BLaER1 treated with 17β-estradiol and CSF1 and Interleukin-3, amounts not matched to agents 10 nM and 100 nM (cell line): ENCODE data around the gene TEN1.

ENCODE experiments used
- H3K27ac ChIP-seq, 11 experiments: shearing (Covaris generic); formaldehyde crosslinking; 2 replicates each; pipeline ENCODE4 v1.8.1; 2022
- H3K27me3 ChIP-seq, 11 experiments: shearing (Covaris generic); formaldehyde crosslinking; 2 replicates each; pipeline ENCODE4 v1.8.1; 2022
- H3K36me3 ChIP-seq, 11 experiments: shearing (Covaris generic); formaldehyde crosslinking; 2 replicates each; pipeline ENCODE4 v1.8.1; 2022
- H3K4me1 ChIP-seq, 10 experiments: shearing (Covaris generic); formaldehyde crosslinking; 2 replicates each; pipeline ENCODE4 v1.8.1; 2022
- H3K4me2 ChIP-seq, 11 experiments: shearing (Covaris generic); formaldehyde crosslinking; 2 replicates each; pipeline ENCODE4 v1.8.1; 2022
- H3K4me3 ChIP-seq, 10 experiments: shearing (Covaris generic); formaldehyde crosslinking; 2 replicates each; pipeline ENCODE4 v1.8.1; 2022
- H3K9ac ChIP-seq, 11 experiments: shearing (Covaris generic); formaldehyde crosslinking; 2 replicates each; pipeline ENCODE4 v1.8.1; 2022
- H3K9me3 ChIP-seq, 11 experiments: shearing (Covaris generic); formaldehyde crosslinking; replicated peaks in 1 of 11; 2 replicates each; pipeline ENCODE4 v1.8.1; 2022
- H4K20me1 ChIP-seq, 11 experiments: shearing (Covaris generic); formaldehyde crosslinking; 2 replicates each; pipeline ENCODE4 v1.8.1; 2022
- Cebpa-rat ChIP-seq, 11 experiments: shearing (Covaris generic); IDR thresholded peaks; 2 replicates each; pipeline ENCODE4 v1.8.1; 2022

Gene TEN1

DNA sequence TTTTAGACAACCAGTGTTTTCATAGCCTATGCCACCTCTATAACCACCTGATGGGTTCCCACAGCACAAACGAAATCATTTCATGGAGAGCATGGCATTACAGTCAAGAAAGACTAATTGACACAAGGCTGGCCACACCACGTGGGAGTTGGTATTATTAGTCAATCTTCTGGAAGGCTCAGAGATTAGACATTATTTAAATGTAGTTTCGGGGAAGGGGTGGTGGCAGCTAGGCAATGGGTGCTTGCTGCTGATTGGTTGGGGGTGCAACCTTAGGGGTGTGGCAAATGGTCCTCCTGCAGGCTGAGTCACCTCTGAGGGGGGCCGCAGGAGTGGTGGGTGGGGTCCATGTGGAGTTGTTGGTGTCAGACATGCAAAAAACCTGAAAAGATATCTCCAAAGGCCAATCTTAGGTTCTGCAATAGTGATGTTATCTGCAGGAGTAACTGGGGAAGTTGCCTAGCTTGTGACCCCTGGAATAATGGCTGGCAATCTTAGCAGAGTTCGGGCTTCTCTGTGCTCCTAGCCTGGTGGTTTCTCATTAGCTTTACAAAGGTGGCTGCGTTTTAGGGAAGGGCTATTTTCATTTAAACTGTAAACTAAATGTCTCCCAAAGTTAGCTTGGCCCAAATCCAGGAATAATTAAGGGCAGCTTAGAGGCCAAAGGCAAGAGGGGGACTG, 4.6 kb downstream of the TEN1 start:
- Histone ChIP-seq H3K4me2 (peak overlapping the region in 1 of 11 experiments; percentile 28; a peak in 3 of 22 replicates), H3K4me1 (peaks cover 11 to 41% (median 18%) of the 10 kb centered on the region in 10 experiments), H3K36me3 (peaks cover 0 to 23% (median 16%) of the 10 kb centered on the region in 11 experiments; a peak in 17 of 22 replicates), H3K9ac (no peak overlapping the region), H3K9me3 (no peaks in the 10 kb centered on the region), H3K27me3 (no peaks in the 10 kb centered on the region), H3K4me3 (no peak overlapping the region), H3K27ac (no peak overlapping the region), H4K20me1 (no peaks in the 10 kb centered on the region; a peak in 1 of 22 replicates)
- no peak for TF ChIP-seq Cebpa-rat (IDR thresholded peaks at IDR 0.05)

DNA sequence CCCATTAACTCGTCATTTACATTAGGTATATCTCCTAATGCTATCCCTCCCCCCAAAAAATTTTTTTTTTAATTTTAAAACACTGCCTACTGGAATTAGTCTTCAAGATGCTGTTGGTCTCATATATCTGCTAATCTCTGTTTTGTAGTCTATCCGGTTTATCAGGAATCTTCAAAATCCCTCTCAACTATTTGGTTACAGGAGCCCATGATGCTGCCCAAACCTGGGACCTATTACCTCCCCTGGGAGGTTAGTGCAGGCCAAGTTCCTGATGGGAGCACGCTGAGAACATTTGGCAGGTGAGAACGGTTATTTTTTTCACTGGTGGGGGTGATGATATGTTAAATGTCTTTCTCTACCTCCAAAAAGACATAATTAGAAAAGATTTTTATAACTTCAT, 6.9 kb downstream of the TEN1 start:
- Histone ChIP-seq H3K4me1 (peaks cover 0 to 30% (median 7%) of the 10 kb centered on the region in 10 experiments; a peak in 15 of 20 replicates), H3K36me3 (peaks cover 4 to 41% (median 22%) of the 10 kb centered on the region in 11 experiments; a peak in 18 of 22 replicates), H3K27me3 (no peaks in the 10 kb centered on the region), H3K27ac (no peak overlapping the region), H3K9me3 (no peaks in the 10 kb centered on the region), H3K4me3 (no peak overlapping the region), H4K20me1 (no peaks in the 10 kb centered on the region), H3K4me2 (no peak overlapping the region), H3K9ac (no peak overlapping the region)
- TF ChIP-seq Cebpa-rat (IDR thresholded peaks at IDR 0.05) = no peak

DNA sequence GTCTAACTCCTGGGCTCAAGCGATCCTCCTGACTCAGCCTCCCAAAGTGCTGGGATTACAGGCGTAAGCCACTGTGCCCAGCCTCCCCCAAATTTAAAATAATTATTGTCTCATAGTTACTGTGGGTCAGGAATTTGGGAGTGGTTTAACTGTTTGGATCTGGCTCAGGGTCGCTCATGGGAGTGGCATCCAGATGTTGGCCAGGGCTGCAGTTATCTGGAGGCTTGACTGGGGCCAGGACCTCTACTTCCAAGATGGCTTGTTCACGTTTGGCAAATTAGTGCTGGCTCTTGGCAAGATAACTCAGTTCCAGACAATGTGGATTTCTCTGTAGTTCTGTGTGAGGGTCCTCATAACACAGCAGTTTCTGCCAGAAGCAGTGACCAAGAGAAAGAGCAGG, 8.0 kb downstream of the TEN1 start:
- H3K36me3 ChIP-seq = peaks cover 13 to 52% (median 31%) of the 10 kb centered on the region in 11 experiments
- no peaks in the 10 kb centered on the region for H3K27me3 ChIP-seq
- H4K20me1 ChIP-seq = no peaks in the 10 kb centered on the region
- 0 out of 22 replicates have a peak overlapping the region, but pooled peaks of 1 of the 11 experiments have one; percentile 27 for H3K9ac ChIP-seq
- H3K9me3 ChIP-seq = no peaks in the 10 kb centered on the region
- H3K4me1 ChIP-seq = peaks cover 0 to 26% (median 11%) of the 10 kb centered on the region in 10 experiments; a peak in 11 of 20 replicates
- H3K4me2 ChIP-seq = no peak overlapping the region
- H3K27ac ChIP-seq = no peak overlapping the region
- no peak overlapping the region for H3K4me3 ChIP-seq
- no peak for TF ChIP-seq Cebpa-rat (IDR thresholded peaks at IDR 0.05)

DNA sequence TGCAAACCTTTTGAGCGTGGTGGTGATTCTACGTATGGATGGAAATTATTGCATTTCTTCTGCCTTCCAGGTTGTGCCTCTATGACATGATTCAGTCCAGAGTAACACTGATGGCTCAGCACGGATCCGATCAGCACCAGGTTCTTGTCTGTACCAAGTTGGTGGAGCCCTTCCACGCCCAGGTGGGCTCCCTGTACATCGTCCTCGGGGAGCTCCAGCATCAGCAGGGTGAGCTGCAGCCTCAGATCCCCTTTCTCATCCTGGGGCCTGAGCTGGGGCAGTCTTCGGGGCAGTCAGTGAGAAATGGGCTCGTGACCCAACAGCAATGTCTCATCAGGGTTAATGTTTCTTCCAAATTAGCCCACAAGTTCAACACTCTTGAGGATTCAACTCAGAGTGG, 12.4 kb downstream of the TEN1 start:
- Histone ChIP-seq H3K27ac (no peak overlapping the region), H3K9me3 (no peaks in the 10 kb centered on the region), H3K9ac (no peak overlapping the region), H3K27me3 (no peaks in the 10 kb centered on the region), H4K20me1 (no peaks in the 10 kb centered on the region), H3K4me3 (no peak overlapping the region), H3K36me3 (peaks cover 29 to 78% (median 60%) of the 10 kb centered on the region in 11 experiments), H3K4me1 (peaks cover 5 to 23% (median 15%) of the 10 kb centered on the region in 10 experiments), H3K4me2 (peak overlapping the region in 1 of 11 experiments; percentile 35; a peak in 1 of 22 replicates)
- TF ChIP-seq Cebpa-rat (IDR thresholded peaks at IDR 0.05) = no peak

DNA sequence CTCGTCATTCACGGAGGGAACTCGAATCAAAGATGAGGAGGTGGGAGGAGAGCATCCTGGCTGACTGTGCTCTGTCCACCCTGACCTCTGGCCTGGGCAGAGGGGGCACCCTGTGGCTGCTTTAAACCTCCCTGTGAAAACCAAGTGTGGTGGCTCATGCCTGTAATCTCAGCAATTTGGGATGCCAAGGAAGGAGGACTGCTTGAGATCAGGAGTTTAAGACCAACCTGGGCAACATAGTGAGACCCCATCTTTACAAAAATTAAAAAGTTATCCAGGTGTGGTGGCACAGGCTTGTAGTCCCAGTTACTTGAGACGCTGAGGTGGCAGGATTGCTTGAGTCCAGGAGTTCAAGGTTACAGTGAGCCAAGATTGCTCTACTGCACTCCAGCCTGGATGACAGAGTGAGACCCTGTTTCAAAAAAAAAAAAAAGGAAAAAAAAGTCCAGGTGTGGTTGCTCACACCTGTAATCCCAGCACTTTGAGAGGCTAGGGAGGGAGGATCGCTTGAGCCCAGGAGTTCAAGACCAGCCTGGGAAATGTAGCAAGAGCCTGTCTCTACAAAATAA, 15.8 kb downstream of the TEN1 start:
- H3K4me1 ChIP-seq = peaks cover 22 to 48% (median 38%) of the 10 kb centered on the region in 10 experiments
- H3K4me2 ChIP-seq = no peak overlapping the region
- H4K20me1 ChIP-seq = no peaks in the 10 kb centered on the region
- H3K9me3 ChIP-seq = no peaks in the 10 kb centered on the region
- no peak overlapping the region for H3K4me3 ChIP-seq
- no peaks in the 10 kb centered on the region for H3K27me3 ChIP-seq
- H3K9ac ChIP-seq = no peak overlapping the region
- H3K36me3 ChIP-seq = peaks cover 28 to 69% (median 51%) of the 10 kb centered on the region in 11 experiments
- no peak overlapping the region for H3K27ac ChIP-seq
- TF ChIP-seq Cebpa-rat (IDR thresholded peaks at IDR 0.05) = no peak

DNA sequence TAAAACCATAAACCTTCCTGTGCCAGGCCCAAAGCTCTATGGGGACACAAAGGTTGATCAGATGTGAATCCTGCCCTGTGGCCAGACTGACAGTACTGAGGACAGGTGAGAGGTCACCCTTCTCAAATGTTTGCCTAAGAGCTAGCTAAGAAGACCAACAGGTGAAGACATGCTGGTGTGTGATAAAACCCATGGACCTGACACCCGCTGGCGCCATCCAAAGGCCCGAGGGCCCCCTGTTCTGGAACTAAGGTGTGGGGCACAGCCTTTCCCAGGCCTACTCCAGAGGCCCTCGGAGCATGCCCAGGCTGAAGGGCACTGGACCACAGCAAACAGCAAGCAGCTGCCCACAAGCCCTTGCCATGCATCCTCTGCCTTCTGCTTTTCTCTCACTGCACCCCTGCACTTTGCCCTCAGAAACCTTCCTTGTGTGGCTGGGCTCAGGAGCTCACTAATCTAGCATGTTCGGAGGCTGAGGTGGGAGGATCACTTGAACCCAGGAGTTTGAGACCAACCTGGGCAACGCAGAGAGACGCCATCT, 16.4 kb downstream of the TEN1 start:
- no peak overlapping the region for H3K4me3 ChIP-seq
- H3K27me3 ChIP-seq = no peaks in the 10 kb centered on the region
- H3K9me3 ChIP-seq = no peaks in the 10 kb centered on the region
- peaks cover 27 to 53% (median 40%) of the 10 kb centered on the region in 10 experiments for H3K4me1 ChIP-seq
- no peak overlapping the region; a peak in 1 of 22 replicates for H3K27ac ChIP-seq
- TF ChIP-seq Cebpa-rat (IDR thresholded peaks at IDR 0.05) = no peak
- 0 out of 22 replicates have a peak overlapping the region, but pooled peaks of 1 of the 11 experiments have one; percentile 22 for H3K9ac ChIP-seq
- no peaks in the 10 kb centered on the region for H4K20me1 ChIP-seq
- H3K4me2 ChIP-seq = peak overlapping the region in 5 of 11 experiments; percentile 88 to 97 (median 93); a peak in 5 of 22 replicates
- H3K36me3 ChIP-seq = peaks cover 32 to 69% (median 48%) of the 10 kb centered on the region in 11 experiments

DNA sequence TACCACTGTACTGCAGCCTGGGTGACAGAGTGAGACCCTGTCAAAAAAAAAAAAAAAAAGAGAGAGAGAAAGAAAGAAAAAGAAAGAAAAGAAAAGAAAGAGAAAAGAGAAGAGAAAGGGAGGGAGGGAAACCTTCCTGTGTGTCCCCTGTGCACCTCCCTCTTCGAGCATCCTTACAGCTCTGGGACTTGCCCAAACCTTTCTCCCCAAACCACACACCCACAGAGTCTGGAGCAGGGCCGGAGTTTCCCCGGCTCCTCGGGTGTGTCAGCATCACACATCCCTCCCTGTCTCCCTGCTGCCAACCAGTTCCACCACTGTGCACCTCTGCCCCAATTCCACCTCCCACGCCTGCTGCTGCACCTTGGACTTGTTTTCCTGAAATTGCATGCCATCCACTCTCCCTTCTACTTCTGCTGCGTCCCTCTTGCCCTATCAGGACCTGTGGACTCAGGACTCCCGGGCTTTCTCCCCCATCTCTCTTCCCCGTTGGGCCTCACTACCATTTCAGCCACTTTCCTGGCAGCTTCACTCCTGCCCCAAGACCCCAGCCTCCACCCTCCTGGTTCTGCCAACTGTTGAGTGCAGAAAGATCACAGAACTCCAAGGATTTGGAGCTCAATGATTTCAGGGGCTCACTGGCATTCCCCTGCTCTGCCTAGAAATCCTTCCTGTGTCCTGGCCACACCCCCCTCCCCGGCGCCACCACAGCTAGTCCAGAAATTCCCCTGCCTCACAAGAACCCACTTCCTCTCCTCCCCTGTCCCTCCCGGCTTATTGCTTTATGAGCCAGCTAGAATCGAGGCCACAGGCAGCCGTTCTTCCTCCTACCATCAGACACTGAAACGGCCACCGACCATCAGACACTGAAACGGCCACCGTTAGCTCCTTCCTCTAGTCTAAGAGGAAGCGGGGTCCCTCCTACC, 17.9 kb downstream of the TEN1 start:
- peak overlapping the region in 6 of 10 experiments; percentile 13 to 61 (median 30); a peak in 8 of 20 replicates for H3K4me3 ChIP-seq
- H3K27me3 ChIP-seq = no peaks in the 10 kb centered on the region
- H3K36me3 ChIP-seq = peaks cover 29 to 62% (median 44%) of the 10 kb centered on the region in 11 experiments; a peak in 21 of 22 replicates
- H3K9ac ChIP-seq = peak overlapping the region; percentile 19 to 68 (median 58)
- no peaks in the 10 kb centered on the region for H3K9me3 ChIP-seq
- peak overlapping the region in 9 of 11 experiments; percentile 38 to 73 (median 61); a peak in 20 of 22 replicates for H3K27ac ChIP-seq
- TF ChIP-seq Cebpa-rat (IDR thresholded peaks at IDR 0.05) = no peak
- H3K4me2 ChIP-seq = peak overlapping the region; percentile 84 to 97 (median 91)
- no peaks in the 10 kb centered on the region for H4K20me1 ChIP-seq
- H3K4me1 ChIP-seq = peaks cover 27 to 46% (median 38%) of the 10 kb centered on the region in 10 experiments

DNA sequence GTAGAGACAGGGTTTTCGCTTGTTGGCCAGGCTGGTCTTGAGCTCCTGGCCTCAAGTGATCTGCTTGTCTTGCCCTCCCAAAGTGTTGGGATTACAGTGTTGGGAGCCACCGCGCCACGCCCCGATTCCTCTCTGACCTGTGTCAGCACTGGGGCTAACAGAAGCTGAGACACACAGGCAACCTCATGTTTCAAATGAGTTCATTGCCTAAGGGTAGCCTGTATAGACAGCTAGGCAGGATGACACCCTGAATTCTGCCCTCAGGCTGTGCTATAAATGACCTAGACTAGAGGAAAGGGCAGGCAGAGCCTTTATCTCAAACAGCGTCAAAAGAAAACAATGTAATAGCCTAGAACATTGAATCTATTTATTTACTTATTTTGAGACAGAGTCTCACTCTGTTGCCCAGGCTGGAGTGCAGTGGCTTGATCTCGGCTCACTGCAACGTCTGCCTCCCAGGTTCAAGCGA, 19.3 kb downstream of the TEN1 start:
- Histone ChIP-seq H3K4me1 (peaks cover 27 to 41% (median 35%) of the 10 kb centered on the region in 10 experiments), H3K27ac (peak overlapping the region in 7 of 11 experiments; percentile 7 to 73 (median 63); a peak in 9 of 22 replicates)
- TF ChIP-seq Cebpa-rat (IDR thresholded peaks at IDR 0.05) = no peak

More for the DNA sequence above, 19.3 kb downstream of the TEN1 start:
- peak overlapping the region in 9 of 11 experiments; percentile 84 to 97 (median 92); a peak in 15 of 22 replicates for H3K4me2 ChIP-seq
- peaks cover 21 to 62% (median 40%) of the 10 kb centered on the region in 11 experiments; a peak in 21 of 22 replicates for H3K36me3 ChIP-seq
- peak overlapping the region in 3 of 11 experiments; percentile 5 to 31 (median 13); a peak in 2 of 22 replicates for H3K9ac ChIP-seq
- H3K4me3 ChIP-seq = no peak overlapping the region
- no peaks in the 10 kb centered on the region for H3K9me3 ChIP-seq
- H4K20me1 ChIP-seq = no peaks in the 10 kb centered on the region
- no peaks in the 10 kb centered on the region for H3K27me3 ChIP-seq
